NCI-H1436 (cell line): ENCODE results near the gene FLNA.
A peak's percentile ranks its signal among the peaks of the same experiment; 100 is the strongest.

Experiments used
- DNase-seq: peaks from one replicate; lab custom pipeline; 2025; lab: John Stamatoyannopoulos, UW

The FLNA gene

GRCh38 chrX:154334496-154334895, 39.9 kb downstream of the FLNA start:
- no peak for DNase-seq

- no peak for DNase-seq
Observed at GRCh38 chrX:154333837-154334271, 40.6 kb downstream of the FLNA start.

- no peak for DNase-seq
Observed at GRCh38 chrX:154333116-154333515, 41.3 kb downstream of the FLNA start.

- no peak for DNase-seq
Observed at GRCh38 chrX:154332561-154332960, 41.9 kb downstream of the FLNA start.

GRCh38 chrX:154329294-154329693, 45.1 kb downstream of the FLNA start:
- no peak for DNase-seq

GRCh38 chrX:154328646-154329045, 45.8 kb downstream of the FLNA start:
- no peak for DNase-seq

- DNase-seq, result no peak
Observed at GRCh38 chrX:154327038-154327820, 47.2 kb downstream of the FLNA start.

GRCh38 chrX:154325541-154325940, 48.9 kb downstream of the FLNA start:
- no peak for DNase-seq

- DNase-seq, result no peak
Observed at GRCh38 chrX:154323537-154323936, 50.9 kb downstream of the FLNA start.

- no peak for DNase-seq
Observed at GRCh38 chrX:154322890-154323289, 51.5 kb downstream of the FLNA start.

- DNase-seq, result peak; percentile 17
Observed at GRCh38 chrX:154321594-154321993, 52.8 kb downstream of the FLNA start.

- DNase-seq, result no peak
Observed at GRCh38 chrX:154321152-154321551, 53.3 kb downstream of the FLNA start.

GRCh38 chrX:154320406-154320805, 54.0 kb downstream of the FLNA start:
- no peak for DNase-seq

GRCh38 chrX:154317391-154317995, 56.9 kb downstream of the FLNA start:
- peak; percentile 6 for DNase-seq

- no peak for DNase-seq
Observed at GRCh38 chrX:154315416-154315815, 59.0 kb downstream of the FLNA start.

GRCh38 chrX:154313147-154313546, 61.3 kb downstream of the FLNA start:
- no peak for DNase-seq

- DNase-seq, result no peak
Observed at GRCh38 chrX:154312116-154312515, 62.3 kb downstream of the FLNA start.

- no peak for DNase-seq
Observed at GRCh38 chrX:154310616-154311536, 63.6 kb downstream of the FLNA start.

- DNase-seq, result no peak
Observed at GRCh38 chrX:154309041-154309775, 65.2 kb downstream of the FLNA start.

GRCh38 chrX:154308108-154308946, 66.1 kb downstream of the FLNA start:
- DNase-seq, result peak; percentile 11

GRCh38 chrX:154307202-154307601, 67.2 kb downstream of the FLNA start:
- no peak for DNase-seq
